ENCODE data around the gene FBXW4.

DNA sequence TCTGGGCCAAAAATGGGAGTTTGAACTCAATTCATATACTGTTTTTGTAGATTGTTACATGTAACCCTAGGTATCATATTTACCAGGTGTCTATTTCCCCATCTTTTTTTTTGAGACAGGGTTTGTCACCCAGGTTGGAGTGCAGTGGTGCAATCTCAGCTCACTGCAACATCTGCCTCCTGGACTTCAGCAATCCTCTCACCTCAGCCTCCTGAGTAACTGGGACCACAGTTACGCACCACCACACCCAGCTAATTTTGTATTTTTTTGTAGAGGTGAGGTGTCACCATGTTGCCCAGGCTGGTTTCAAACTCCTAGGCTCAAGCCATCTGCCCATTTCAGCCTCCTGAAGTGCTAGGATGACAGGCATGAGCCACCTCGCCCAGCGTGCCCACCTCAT lies 28.2 kb upstream of the FBXW4 start:
- TF ChIP-seq, protein P1, sequence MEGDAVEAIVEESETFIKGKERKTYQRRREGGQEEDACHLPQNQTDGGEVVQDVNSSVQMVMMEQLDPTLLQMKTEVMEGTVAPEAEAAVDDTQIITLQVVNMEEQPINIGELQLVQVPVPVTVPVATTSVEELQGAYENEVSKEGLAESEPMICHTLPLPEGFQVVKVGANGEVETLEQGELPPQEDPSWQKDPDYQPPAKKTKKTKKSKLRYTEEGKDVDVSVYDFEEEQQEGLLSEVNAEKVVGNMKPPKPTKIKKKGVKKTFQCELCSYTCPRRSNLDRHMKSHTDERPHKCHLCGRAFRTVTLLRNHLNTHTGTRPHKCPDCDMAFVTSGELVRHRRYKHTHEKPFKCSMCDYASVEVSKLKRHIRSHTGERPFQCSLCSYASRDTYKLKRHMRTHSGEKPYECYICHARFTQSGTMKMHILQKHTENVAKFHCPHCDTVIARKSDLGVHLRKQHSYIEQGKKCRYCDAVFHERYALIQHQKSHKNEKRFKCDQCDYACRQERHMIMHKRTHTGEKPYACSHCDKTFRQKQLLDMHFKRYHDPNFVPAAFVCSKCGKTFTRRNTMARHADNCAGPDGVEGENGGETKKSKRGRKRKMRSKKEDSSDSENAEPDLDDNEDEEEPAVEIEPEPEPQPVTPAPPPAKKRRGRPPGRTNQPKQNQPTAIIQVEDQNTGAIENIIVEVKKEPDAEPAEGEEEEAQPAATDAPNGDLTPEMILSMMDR (IDR thresholded peaks at IDR 0.05) = no peak
- TF ChIP-seq POLR2A (IDR thresholded peaks at IDR 0.05) = no peak

Data from transverse colon (tissue), 3 donors.